ENCODE measurements around the gene DMD.

DNA sequence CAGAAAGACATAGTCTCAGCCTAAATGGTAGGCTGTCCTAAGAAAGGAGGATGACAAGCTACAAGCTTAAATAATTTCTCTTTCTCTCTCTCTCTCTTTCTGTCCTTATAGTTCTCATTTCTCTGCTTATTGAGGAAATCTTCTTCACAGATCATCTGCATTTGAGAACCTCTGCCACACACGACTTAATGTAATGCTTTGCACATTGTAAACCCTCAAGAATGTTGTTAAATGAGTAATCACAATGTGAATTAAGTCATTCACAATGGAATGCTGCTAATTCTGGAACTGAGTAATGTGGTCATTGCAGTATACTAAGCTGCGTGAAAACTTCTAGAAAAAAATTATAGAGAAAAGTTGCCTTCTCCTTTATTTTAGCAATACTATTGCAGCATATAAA lies 1630.6 kb downstream of the DMD start:
- TF ChIP-seq, protein P1, sequence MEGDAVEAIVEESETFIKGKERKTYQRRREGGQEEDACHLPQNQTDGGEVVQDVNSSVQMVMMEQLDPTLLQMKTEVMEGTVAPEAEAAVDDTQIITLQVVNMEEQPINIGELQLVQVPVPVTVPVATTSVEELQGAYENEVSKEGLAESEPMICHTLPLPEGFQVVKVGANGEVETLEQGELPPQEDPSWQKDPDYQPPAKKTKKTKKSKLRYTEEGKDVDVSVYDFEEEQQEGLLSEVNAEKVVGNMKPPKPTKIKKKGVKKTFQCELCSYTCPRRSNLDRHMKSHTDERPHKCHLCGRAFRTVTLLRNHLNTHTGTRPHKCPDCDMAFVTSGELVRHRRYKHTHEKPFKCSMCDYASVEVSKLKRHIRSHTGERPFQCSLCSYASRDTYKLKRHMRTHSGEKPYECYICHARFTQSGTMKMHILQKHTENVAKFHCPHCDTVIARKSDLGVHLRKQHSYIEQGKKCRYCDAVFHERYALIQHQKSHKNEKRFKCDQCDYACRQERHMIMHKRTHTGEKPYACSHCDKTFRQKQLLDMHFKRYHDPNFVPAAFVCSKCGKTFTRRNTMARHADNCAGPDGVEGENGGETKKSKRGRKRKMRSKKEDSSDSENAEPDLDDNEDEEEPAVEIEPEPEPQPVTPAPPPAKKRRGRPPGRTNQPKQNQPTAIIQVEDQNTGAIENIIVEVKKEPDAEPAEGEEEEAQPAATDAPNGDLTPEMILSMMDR (conservative IDR thresholded peaks at IDR 0.05 in 1 of 2, IDR thresholded peaks at IDR 0.05 in 1 of 2; ENCODE audit: low read depth in 1 of 2, low read length in 2 of 2): no peak
- TF ChIP-seq EZH2 (IDR thresholded peaks at IDR 0.05; ENCODE audit: low read length, missing control alignments): no peak
